MM.1S (cell line): ENCODE measurements around the gene FBLN2.

Experiments
- CTCF ChIP-seq: fragments of 300-600 bp; sonication (generic); IDR thresholded peaks from 2 replicates; pipeline ENCODE4 v1.5.1; 2016; ENCODE audit warnings: antibody characterized with exemption, low read length, mixed read lengths
- EZH2 ChIP-seq: fragments of 300-600 bp; sonication (generic); optimal IDR thresholded peaks from 2 replicates; pipeline ENCODE3; 2017; ENCODE audit warnings: low read depth, mild to moderate bottlenecking, antibody characterized with exemption, low read length, mixed read lengths

DNA sequence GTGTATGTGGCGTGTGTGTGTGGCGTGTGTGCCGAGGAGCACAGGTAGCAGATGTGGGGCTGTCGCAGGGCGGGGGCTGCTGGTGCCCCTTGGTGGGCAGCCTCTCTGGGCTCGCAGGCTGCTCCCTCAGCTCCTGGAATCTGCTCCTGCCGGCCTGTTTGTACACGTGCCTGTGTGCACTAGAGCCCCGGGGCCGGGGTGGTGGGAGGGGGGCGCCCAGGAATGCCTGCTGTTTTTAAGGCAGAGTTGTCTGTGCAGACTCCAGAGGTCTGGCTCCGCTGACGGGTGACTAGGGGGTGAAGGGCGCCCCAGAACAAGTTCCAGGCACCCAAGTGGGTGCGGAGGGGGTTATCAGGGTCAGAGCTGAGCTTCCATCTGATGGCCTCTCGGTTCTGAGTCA, 112.2 kb downstream of the FBLN2 start:
- TF ChIP-seq CTCF (no peak), EZH2 (no peak)
